ENCODE data around the gene PRRT1. TPM values are rescaled to one million over a fixed set of nuclear protein-coding genes. Genes with fewer than 3 reads are reported as not detected.
"Not testable (repeated sequence)": the region's sequence is repeated elsewhere in the genome, so short reads cannot be mapped to it uniquely, and the experiment has no call there.

PRRT1 gene
- total RNA-seq, 1 experiment from 2014 or later, result 12.6 TPM

- CTCF ChIA-PET, result no interaction called here
- Histone ChIP-seq H3K4me3 (peak overlapping the region; percentile 96; the same call in 1 of the 2 replicates), H3K9me3 (ENCODE audit: insufficient read depth, low read depth) (no peaks in the 10 kb centered on the region), H3K4me2 (peak overlapping the region; percentile 94; the same call in 1 of the 2 replicates), H3K79me2 (ENCODE audit: low read depth) (no peaks in the 10 kb centered on the region), H4K20me1 (ENCODE audit: insufficient read depth) (no peaks in the 10 kb centered on the region), H3K27me3 (ENCODE audit: insufficient read depth, low read depth) (peaks cover 4% of the 10 kb centered on the region), H2AFZ (no peak overlapping the region), H3K4me1 (replicated peaks; ENCODE audit: insufficient read depth) (peaks cover 18% of the 10 kb centered on the region), H3K27ac (no peak overlapping the region), H3F3A (ENCODE audit: insufficient read depth, low read depth) (peaks cover 17% of the 10 kb centered on the region), H3K9me2 (ENCODE audit: insufficient read depth) (no peaks in the 10 kb centered on the region), H3K36me3 (ENCODE audit: low read depth) (no peaks in the 10 kb centered on the region)
- no peak; the same call in none of the 2 replicates for TF ChIP-seq CTCF (conservative IDR thresholded peaks at IDR 0.05)
- intact Hi-C loops (cut with micrococcal nuclease; ENCODE audit: unreplicated experiment), result loop anchor here (1.0 to 10.0 kb wide), 6 partner anchors 17 to 779 kb away; partner anchors contain the start of genes ATP6V1G2, DDX39B, FKBPL and NFKBIL1
- DNase-seq, result peak; percentile 98 to 100
- POLR2A ChIA-PET (ENCODE audit: unreplicated experiment), result interaction anchor here (0.6 to 1.2 kb wide), 8 partner anchors 11 to 796 kb away, joined by 3 to 10 read pairs (median 5); no protein-coding TSS in a partner anchor
- BruUV-seq (replicated peaks), result no TSS peak
Measured at GRCh38 chr6:32195652-32195901, 43.8 kb upstream of the PRRT1 start.

- Histone ChIP-seq H3K79me2 (ENCODE audit: low read depth) (no peaks in the 10 kb centered on the region), H3K27ac (peak overlapping the region; percentile 39; the same call in 1 of the 2 replicates), H2AFZ (peak overlapping the region; percentile 76; the same call in 1 of the 2 replicates), H3K4me2 (peak overlapping the region; percentile 93), H3K9me2 (ENCODE audit: insufficient read depth) (no peaks in the 10 kb centered on the region), H3K36me3 (ENCODE audit: low read depth) (no peaks in the 10 kb centered on the region), H3K9me3 (ENCODE audit: insufficient read depth, low read depth) (no peaks in the 10 kb centered on the region), H3K27me3 (ENCODE audit: insufficient read depth, low read depth) (no peaks in the 10 kb centered on the region; the same call in 1 of the 2 replicates), H3F3A (ENCODE audit: insufficient read depth, low read depth) (peaks cover 17% of the 10 kb centered on the region), H3K4me1 (replicated peaks; ENCODE audit: insufficient read depth) (peaks cover 18% of the 10 kb centered on the region), H3K4me3 (peak overlapping the region; percentile 72), H4K20me1 (ENCODE audit: insufficient read depth) (no peaks in the 10 kb centered on the region)
- peak; percentile 72 for TF ChIP-seq CTCF (conservative IDR thresholded peaks at IDR 0.05)
- TF ChIP-seq EZH2 (IDR thresholded peaks at IDR 0.05; ENCODE audit: low read depth), result no peak
- ChIA-PET CTCF (no interaction called here), POLR2A (ENCODE audit: unreplicated experiment) (interaction anchor here (0.5 to 1.2 kb wide), 6 partner anchors 17 to 796 kb away, joined by 3 to 10 read pairs (median 4); no protein-coding TSS in a partner anchor)
- BruUV-seq (replicated peaks), result TSS peak; percentile 97
- intact Hi-C loops (cut with micrococcal nuclease; ENCODE audit: unreplicated experiment), result loop anchor here (1.0 to 10.0 kb wide), 6 partner anchors 17 to 780 kb away; partner anchors contain the start of genes ATP6V1G2, DDX39B, FKBPL and NFKBIL1
- no peak for DNase-seq
Measured at GRCh38 chr6:32194825-32195651, 43.3 kb upstream of the PRRT1 start.

GRCh38 chr6:32194388-32194787, 42.6 kb upstream of the PRRT1 start:
- Histone ChIP-seq H3K27ac (no peak overlapping the region), H3K9me2 (ENCODE audit: insufficient read depth) (no peaks in the 10 kb centered on the region), H3K79me2 (ENCODE audit: low read depth) (peaks cover 3% of the 10 kb centered on the region), H3K36me3 (ENCODE audit: low read depth) (no peaks in the 10 kb centered on the region), H3K4me3 (no peak overlapping the region), H3F3A (ENCODE audit: insufficient read depth, low read depth) (peaks cover 17% of the 10 kb centered on the region), H3K9me3 (ENCODE audit: insufficient read depth, low read depth) (no peaks in the 10 kb centered on the region), H2AFZ (no peak overlapping the region), H3K4me2 (peak overlapping the region; percentile 93; the same call in 1 of the 2 replicates), H4K20me1 (ENCODE audit: insufficient read depth) (no peaks in the 10 kb centered on the region), H3K27me3 (ENCODE audit: insufficient read depth, low read depth) (no peaks in the 10 kb centered on the region), H3K4me1 (replicated peaks; ENCODE audit: insufficient read depth) (peaks cover 18% of the 10 kb centered on the region)
- CTCF ChIA-PET, result no interaction called here
- DNase-seq, result no peak
- BruUV-seq (replicated peaks), result no TSS peak
- POLR2A ChIA-PET (ENCODE audit: unreplicated experiment), result no interaction called here
- intact Hi-C loops (cut with micrococcal nuclease; ENCODE audit: unreplicated experiment), result loop anchor here (10.0 kb wide), 2 partner anchors 650 to 780 kb away; partner anchors contain the start of genes ATP6V1G2, DDX39B and NFKBIL1
- TF ChIP-seq CTCF (conservative IDR thresholded peaks at IDR 0.05), result no peak
- no peak for TF ChIP-seq EZH2 (IDR thresholded peaks at IDR 0.05; ENCODE audit: low read depth)

- H3K9me3 ChIP-seq (ENCODE audit: insufficient read depth, low read depth); CTCF ChIA-PET; H3K4me2 ChIP-seq; H3K27ac ChIP-seq; H2AFZ ChIP-seq; H3K27me3 ChIP-seq (ENCODE audit: insufficient read depth, low read depth); H4K20me1 ChIP-seq (ENCODE audit: insufficient read depth); BruUV-seq (replicated peaks); DNase-seq; H3K9me2 ChIP-seq (ENCODE audit: insufficient read depth); H3K4me3 ChIP-seq; POLR2A ChIA-PET (ENCODE audit: unreplicated experiment); H3K36me3 ChIP-seq (ENCODE audit: low read depth): not testable (repeated sequence)
- Histone ChIP-seq H3F3A (ENCODE audit: insufficient read depth, low read depth) (peaks cover 13% of the 10 kb centered on the region), H3K4me1 (replicated peaks; ENCODE audit: insufficient read depth) (peaks cover 25% of the 10 kb centered on the region), H3K79me2 (ENCODE audit: low read depth) (peaks cover 15% of the 10 kb centered on the region)
- intact Hi-C loops (cut with micrococcal nuclease; ENCODE audit: unreplicated experiment), result loop anchor here (10.0 kb wide), 2 partner anchors 648 to 782 kb away; partner anchors contain the start of genes ATP6V1G2, DDX39B and NFKBIL1
Measured at GRCh38 chr6:32193096-32193495, 41.4 kb upstream of the PRRT1 start.

Measured in PC-9 (cell line).